ENCODE measurements around the gene RHOC. TPM values are rescaled to one million over a fixed set of nuclear protein-coding genes. Genes with fewer than 3 reads are reported as not detected.
"Not testable (repeated sequence)": the region's sequence is repeated elsewhere in the genome, so short reads cannot be mapped to it uniquely, and the experiment has no call there.

Gene RHOC
- total RNA-seq, 1 experiment from 2014 or later = 197 TPM

DNA sequence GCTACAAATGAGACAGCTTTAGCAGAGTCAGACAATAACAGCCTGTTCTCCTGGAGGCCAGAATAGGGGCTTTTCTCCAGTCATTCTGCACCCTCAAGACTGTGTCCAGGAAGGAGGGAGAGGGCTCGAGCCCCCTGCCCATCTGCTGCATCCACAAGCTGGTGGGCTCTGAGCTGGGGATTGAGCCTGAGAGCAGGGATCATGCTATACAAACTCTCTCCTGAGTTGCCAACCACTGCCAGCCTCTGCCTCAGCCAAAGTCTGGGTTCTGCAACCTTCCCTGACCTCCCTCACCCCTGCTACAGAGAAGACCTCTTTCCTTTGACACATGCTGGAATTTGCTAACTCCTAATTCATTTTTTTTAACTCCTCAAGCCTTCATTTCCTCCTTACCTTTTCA lies 23.0 kb upstream of the RHOC start:
- Histone ChIP-seq H3K27me3 (ENCODE audit: control insufficient read depth, insufficient read depth, low read length) (no peaks in the 10 kb centered on the region), H3K9me3 (ENCODE audit: control insufficient read depth, insufficient read depth, low read depth, low read length) (no peaks in the 10 kb centered on the region), H3K4me1 (ENCODE audit: control insufficient read depth, insufficient read depth, low read length) (no peaks in the 10 kb centered on the region), H3K27ac (ENCODE audit: low read length) (no peak overlapping the region), H3K4me3 (ENCODE audit: low read depth in 2 of 2, low read length in 2 of 2) (no peak overlapping the region), H3K36me3 (ENCODE audit: control insufficient read depth, insufficient read depth, low read length) (no peaks in the 10 kb centered on the region)
- in situ Hi-C loops (cut with HindIII; ENCODE audit: low pct_unique_long_range_greater_than_20kb, low sequenced_read_pairs) = no loop called here
- TF ChIP-seq POLR2AphosphoS5 (IDR thresholded peaks at IDR 0.05; ENCODE audit: low read depth, low read length) = no peak
- TF ChIP-seq, protein P1, sequence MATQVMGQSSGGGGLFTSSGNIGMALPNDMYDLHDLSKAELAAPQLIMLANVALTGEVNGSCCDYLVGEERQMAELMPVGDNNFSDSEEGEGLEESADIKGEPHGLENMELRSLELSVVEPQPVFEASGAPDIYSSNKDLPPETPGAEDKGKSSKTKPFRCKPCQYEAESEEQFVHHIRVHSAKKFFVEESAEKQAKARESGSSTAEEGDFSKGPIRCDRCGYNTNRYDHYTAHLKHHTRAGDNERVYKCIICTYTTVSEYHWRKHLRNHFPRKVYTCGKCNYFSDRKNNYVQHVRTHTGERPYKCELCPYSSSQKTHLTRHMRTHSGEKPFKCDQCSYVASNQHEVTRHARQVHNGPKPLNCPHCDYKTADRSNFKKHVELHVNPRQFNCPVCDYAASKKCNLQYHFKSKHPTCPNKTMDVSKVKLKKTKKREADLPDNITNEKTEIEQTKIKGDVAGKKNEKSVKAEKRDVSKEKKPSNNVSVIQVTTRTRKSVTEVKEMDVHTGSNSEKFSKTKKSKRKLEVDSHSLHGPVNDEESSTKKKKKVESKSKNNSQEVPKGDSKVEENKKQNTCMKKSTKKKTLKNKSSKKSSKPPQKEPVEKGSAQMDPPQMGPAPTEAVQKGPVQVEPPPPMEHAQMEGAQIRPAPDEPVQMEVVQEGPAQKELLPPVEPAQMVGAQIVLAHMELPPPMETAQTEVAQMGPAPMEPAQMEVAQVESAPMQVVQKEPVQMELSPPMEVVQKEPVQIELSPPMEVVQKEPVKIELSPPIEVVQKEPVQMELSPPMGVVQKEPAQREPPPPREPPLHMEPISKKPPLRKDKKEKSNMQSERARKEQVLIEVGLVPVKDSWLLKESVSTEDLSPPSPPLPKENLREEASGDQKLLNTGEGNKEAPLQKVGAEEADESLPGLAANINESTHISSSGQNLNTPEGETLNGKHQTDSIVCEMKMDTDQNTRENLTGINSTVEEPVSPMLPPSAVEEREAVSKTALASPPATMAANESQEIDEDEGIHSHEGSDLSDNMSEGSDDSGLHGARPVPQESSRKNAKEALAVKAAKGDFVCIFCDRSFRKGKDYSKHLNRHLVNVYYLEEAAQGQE (IDR thresholded peaks at IDR 0.05; ENCODE audit: insufficient read depth in 1 of 2, low read depth in 2 of 2, low read length in 1 of 2) = no peak
- TF ChIP-seq, protein P2, sequence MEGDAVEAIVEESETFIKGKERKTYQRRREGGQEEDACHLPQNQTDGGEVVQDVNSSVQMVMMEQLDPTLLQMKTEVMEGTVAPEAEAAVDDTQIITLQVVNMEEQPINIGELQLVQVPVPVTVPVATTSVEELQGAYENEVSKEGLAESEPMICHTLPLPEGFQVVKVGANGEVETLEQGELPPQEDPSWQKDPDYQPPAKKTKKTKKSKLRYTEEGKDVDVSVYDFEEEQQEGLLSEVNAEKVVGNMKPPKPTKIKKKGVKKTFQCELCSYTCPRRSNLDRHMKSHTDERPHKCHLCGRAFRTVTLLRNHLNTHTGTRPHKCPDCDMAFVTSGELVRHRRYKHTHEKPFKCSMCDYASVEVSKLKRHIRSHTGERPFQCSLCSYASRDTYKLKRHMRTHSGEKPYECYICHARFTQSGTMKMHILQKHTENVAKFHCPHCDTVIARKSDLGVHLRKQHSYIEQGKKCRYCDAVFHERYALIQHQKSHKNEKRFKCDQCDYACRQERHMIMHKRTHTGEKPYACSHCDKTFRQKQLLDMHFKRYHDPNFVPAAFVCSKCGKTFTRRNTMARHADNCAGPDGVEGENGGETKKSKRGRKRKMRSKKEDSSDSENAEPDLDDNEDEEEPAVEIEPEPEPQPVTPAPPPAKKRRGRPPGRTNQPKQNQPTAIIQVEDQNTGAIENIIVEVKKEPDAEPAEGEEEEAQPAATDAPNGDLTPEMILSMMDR (IDR thresholded peaks at IDR 0.05) = no peak
- CTCF ChIA-PET = interaction anchor here (0.6 kb wide), 1 partner anchor 117 kb away, joined by 15 read pairs; no protein-coding TSS in a partner anchor
- no peak for DNase-seq (ENCODE audit: low read depth, low spot score)
- no peak for ATAC-seq
- BruUV-seq (replicated peaks) = no TSS peak
- POLR2A ChIA-PET = no interaction called here
- intact Hi-C loops (cut with micrococcal nuclease; ENCODE audit: unreplicated experiment) = no loop called here

DNA sequence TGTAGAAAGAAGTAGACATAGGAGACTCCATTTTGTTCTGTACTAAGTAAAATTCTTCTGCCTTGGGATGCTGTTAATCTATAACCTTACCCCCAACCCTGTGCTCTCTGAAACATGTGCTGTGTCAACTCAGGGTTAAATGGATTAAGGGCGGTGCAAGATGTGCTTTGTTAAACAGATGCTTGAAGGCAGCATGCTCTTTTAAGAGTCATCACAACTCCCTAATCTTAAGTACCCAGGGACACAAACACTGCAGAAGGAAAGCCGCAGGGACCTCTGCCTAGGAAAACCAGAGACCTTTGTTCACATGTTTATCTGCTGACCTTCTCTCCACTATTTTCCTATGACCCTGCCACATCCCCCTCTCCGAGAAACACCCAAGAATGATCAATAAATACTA lies 22.1 kb upstream of the RHOC start:
- DNase-seq (ENCODE audit: low read depth, low spot score); BruUV-seq (replicated peaks); H3K27me3 ChIP-seq (ENCODE audit: control insufficient read depth, insufficient read depth, low read length); intact Hi-C loops (cut with micrococcal nuclease; ENCODE audit: unreplicated experiment); in situ Hi-C loops (cut with HindIII; ENCODE audit: low pct_unique_long_range_greater_than_20kb, low sequenced_read_pairs); H3K27ac ChIP-seq (ENCODE audit: low read length); H3K4me3 ChIP-seq (ENCODE audit: low read depth in 2 of 2, low read length in 2 of 2); H3K36me3 ChIP-seq (ENCODE audit: control insufficient read depth, insufficient read depth, low read length); H3K9me3 ChIP-seq (ENCODE audit: control insufficient read depth, insufficient read depth, low read depth, low read length); CTCF ChIA-PET; POLR2A ChIA-PET; ATAC-seq; H3K4me1 ChIP-seq (ENCODE audit: control insufficient read depth, insufficient read depth, low read length): not testable (repeated sequence)

DNA sequence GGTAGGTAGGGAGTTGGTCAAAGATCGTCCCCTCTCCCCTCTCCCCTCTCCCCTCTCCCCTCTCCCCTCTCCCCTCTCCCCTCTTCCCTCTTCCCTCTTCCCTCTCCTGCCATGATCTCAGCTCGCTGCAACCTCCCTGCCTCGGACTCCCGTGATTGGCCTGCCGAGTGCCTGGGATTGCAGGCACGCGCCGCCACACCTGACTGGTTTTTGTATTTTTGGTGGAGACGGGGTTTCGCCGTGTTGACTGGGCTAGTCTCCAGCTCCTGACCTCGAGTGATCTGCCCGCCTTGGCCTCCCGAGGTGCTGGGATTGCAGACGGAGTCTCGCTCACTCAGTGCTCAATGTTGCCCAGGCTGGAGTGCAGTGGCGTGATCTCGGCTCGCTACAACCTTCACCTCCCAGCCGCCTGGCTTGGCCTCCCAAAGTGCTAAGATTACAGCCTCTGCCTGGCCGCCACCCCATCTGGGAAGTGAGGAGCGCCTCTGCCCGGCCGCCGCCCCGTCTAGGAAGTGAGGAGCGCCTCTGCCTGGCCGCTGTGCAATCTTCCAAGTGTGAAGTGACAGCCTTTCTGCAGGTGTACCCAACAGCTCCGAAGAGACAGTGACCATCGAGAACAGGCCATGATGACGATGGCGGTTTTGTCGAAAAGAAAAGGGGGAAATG lies 21.5 kb upstream of the RHOC start:
- DNase-seq (ENCODE audit: low read depth, low spot score); H3K4me3 ChIP-seq (ENCODE audit: low read depth in 2 of 2, low read length in 2 of 2); H3K27me3 ChIP-seq (ENCODE audit: control insufficient read depth, insufficient read depth, low read length); H3K27ac ChIP-seq (ENCODE audit: low read length); BruUV-seq (replicated peaks); ATAC-seq; POLR2A ChIA-PET; H3K4me1 ChIP-seq (ENCODE audit: control insufficient read depth, insufficient read depth, low read length); in situ Hi-C loops (cut with HindIII; ENCODE audit: low pct_unique_long_range_greater_than_20kb, low sequenced_read_pairs); intact Hi-C loops (cut with micrococcal nuclease; ENCODE audit: unreplicated experiment); H3K36me3 ChIP-seq (ENCODE audit: control insufficient read depth, insufficient read depth, low read length); H3K9me3 ChIP-seq (ENCODE audit: control insufficient read depth, insufficient read depth, low read depth, low read length): not testable (repeated sequence)
- CTCF ChIA-PET = interaction anchor here (0.6 kb wide), 2 partner anchors 13 to 72 kb away, joined by 3 to 5 read pairs; no protein-coding TSS in a partner anchor

All from Panc1 (cell line).